H1 (cell line): Measurements from ENCODE around the gene ANKS1A. TPM values are rescaled to one million over a fixed set of nuclear protein-coding genes. Genes with fewer than 3 reads are reported as not detected.

Experiments
- ASH2L ChIP-seq: fragments of 200-600, 300-600 bp; sonication (generic); IDR thresholded peaks from one replicate; pipeline ENCODE4 v1.7.1; 2017; ENCODE audit warnings: low read length
- EP300 ChIP-seq, 2 experiments: IDR thresholded peaks; 1 replicate in 1 of 2; 2 replicates in 1 of 2; pipeline ENCODE4 v1.6.1; 2011 to 2012; ENCODE audit warnings: low read depth in 2 of 2, low read length in 2 of 2, mild to moderate bottlenecking in 2 of 2, borderline replicate concordance in 1 of 2, inconsistent platforms in 1 of 2, moderate library complexity in 1 of 2
- KDM1A ChIP-seq: fragments of 200-600, 300-600 bp; sonication (generic); IDR thresholded peaks from 2 replicates; pipeline ENCODE4 v1.7.1; 2016; ENCODE audit warnings: mild to moderate bottlenecking, low read length, borderline replicate concordance
- SAP30 ChIP-seq: fragments of 300-600 bp; sonication (generic); IDR thresholded peaks from 2 replicates; pipeline ENCODE4 v1.7.1; 2012; ENCODE audit warnings: low read length, moderate library complexity, mild to moderate bottlenecking, inconsistent platforms; ENCODE audit not compliant: insufficient read depth, insufficient replicate concordance
- polyA plus RNA-seq, 7 experiments: library from polyadenylated mRNA; depleted of rRNA in 3 of 7; stranded (reverse) in 5 of 7; unstranded in 2 of 7; fragments of >200 nt in 5 of 7; fragments of 200-250 nt in 2 of 7; gene quantifications; 1 replicate in 5 of 7; 2 replicates in 1 of 7; 4 replicates in 1 of 7; pipeline versions ENCODE4 v1.2.1 to v1.2.3, GENCODE V29; 2011 to 2013; ENCODE audit warnings: missing spikeins in 2 of 7, mixed read lengths in 2 of 7
- total RNA-seq: library from RNA; stranded (reverse); fragmentation: NEBNext Ultra II Directional; extraction: Animal tissue kit (Norgen Biotek cat#: 25700); gene quantifications from 2 replicates; pipeline ENCODE4 v1.2.1, GENCODE V29; 2021
- TF ChIP-seq, protein P1 (sequence below): IDR thresholded peaks from 2 replicates; pipeline ENCODE4 v1.6.1; 2012; ENCODE audit warnings: low read length, inconsistent platforms
- TF ChIP-seq, protein P2 (sequence below): IDR thresholded peaks from 2 replicates; pipeline ENCODE4 v1.6.1; 2011; ENCODE audit warnings: low read depth, mild to moderate bottlenecking, low read length; ENCODE audit not compliant: insufficient read depth

The ANKS1A gene
- total and polyA plus RNA-seq, 2 of the 8 experiments (the other 6 are each of a cell fraction or from before 2014, with no cell fraction given): 9.8 to 30.9 TPM

DNA sequence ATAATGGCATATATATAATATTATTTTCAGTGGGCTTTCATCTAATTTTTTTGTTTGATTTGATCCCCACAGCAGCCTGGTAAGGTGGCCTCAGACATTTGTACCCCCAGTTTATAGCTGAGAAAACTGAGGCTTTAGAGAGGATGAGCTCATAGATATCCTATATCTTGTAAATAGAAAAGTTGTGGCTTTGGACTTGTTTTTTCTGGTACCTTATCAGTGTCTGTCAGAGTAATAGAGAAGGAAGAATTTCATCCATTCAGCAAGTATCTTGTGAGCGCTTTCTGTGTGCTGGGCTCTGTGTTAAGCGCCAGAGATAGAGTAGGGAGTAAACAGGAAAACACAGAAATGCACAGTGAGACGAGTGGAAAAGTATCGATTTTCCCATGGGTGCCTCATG, 29.1 kb upstream of the ANKS1A start (continued):
- TF ChIP-seq EP300 (IDR thresholded peaks at IDR 0.05; ENCODE audit: borderline replicate concordance in 1 of 2, low read depth in 2 of 2, low read length in 2 of 2): no peak
- no peak for TF ChIP-seq SAP30
- TF ChIP-seq, protein P1, sequence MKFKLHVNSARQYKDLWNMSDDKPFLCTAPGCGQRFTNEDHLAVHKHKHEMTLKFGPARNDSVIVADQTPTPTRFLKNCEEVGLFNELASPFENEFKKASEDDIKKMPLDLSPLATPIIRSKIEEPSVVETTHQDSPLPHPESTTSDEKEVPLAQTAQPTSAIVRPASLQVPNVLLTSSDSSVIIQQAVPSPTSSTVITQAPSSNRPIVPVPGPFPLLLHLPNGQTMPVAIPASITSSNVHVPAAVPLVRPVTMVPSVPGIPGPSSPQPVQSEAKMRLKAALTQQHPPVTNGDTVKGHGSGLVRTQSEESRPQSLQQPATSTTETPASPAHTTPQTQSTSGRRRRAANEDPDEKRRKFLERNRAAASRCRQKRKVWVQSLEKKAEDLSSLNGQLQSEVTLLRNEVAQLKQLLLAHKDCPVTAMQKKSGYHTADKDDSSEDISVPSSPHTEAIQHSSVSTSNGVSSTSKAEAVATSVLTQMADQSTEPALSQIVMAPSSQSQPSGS: no peak
- TF ChIP-seq, protein P2, sequence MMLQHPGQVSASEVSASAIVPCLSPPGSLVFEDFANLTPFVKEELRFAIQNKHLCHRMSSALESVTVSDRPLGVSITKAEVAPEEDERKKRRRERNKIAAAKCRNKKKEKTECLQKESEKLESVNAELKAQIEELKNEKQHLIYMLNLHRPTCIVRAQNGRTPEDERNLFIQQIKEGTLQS: no peak
- no peak for TF ChIP-seq ASH2L
- TF ChIP-seq KDM1A: no peak
